Tibial nerve (tissue), 4 donors: ENCODE results near the gene TBC1D2B. TPM values are rescaled to one million over a fixed set of nuclear protein-coding genes. Genes with fewer than 3 reads are reported as not detected.

Experiments
- DNase-seq, 2 donors: peaks; one replicate each; pipeline ENCODE4 v3.0.0-alpha.2; 2019; ENCODE audit warnings: low spot score in 2 of 2
- H3K27ac ChIP-seq, 4 donors: fragments of 200-600 bp; sonication (generic) in 3 of 4; one replicate each; pipeline ENCODE4 v1.5.1; 2017 to 2019; ENCODE audit warnings: mild to moderate bottlenecking in 1 of 4
- H3K27me3 ChIP-seq, 2 donors: fragments of 200-600 bp; sonication (generic) in 1 of 2; one replicate each; pipeline versions ENCODE4 v1.5.1 to v1.6.0; 2017 to 2019
- H3K36me3 ChIP-seq, 3 donors: fragments of 200-600 bp; sonication (generic); one replicate each; pipeline ENCODE4 v1.5.1; 2018 to 2019
- H3K4me1 ChIP-seq, 4 donors: fragments of 200-600 bp; sonication (generic) in 3 of 4; one replicate each; pipeline ENCODE4 v1.5.1; 2017 to 2019
- H3K4me3 ChIP-seq, 4 donors: fragments of 200-600 bp; sonication (generic) in 3 of 4; one replicate each; pipeline ENCODE4 v1.5.1; 2017 to 2019; ENCODE audit warnings: mild to moderate bottlenecking in 1 of 4, moderate library complexity in 1 of 4
- H3K9me3 ChIP-seq, 4 donors: fragments of 200-600 bp; sonication (generic) in 3 of 4; one replicate each; pipeline ENCODE4 v1.5.1; 2017 to 2019
- EP300 ChIP-seq, 2 donors: sonication (generic); formaldehyde crosslinking; IDR thresholded peaks; one replicate each; pipeline ENCODE4 v1.6.1; 2017; ENCODE audit warnings: antibody characterized with exemption in 2 of 2, mild to moderate bottlenecking in 1 of 2
- POLR2A ChIP-seq, 2 donors: fragments of 450-650 bp; IDR thresholded peaks; one replicate each; pipeline ENCODE4 v1.6.1; 2017; ENCODE audit warnings: antibody characterized with exemption in 2 of 2, mild to moderate bottlenecking in 2 of 2, moderate library complexity in 2 of 2
- WGBS, 2 donors: methylation state at CpG; one replicate each; pipeline ENCODE4 v1.1.5; 2018; 5-methylcytosine and 5-hydroxymethylcytosine counted together
- total RNA-seq, 4 donors: library from RNA; depleted of rRNA; stranded (reverse); fragments of >200 nt; gene quantifications; one replicate each; pipeline ENCODE4 v1.1.0, GENCODE V29; 2016
- TF ChIP-seq, protein P1 (sequence below), 5 experiments: fragments of 200-600 bp in 3 of 5; fragments of 450-650 bp in 2 of 5; sonication (generic) in 3 of 5; IDR thresholded peaks; one replicate each; pipeline ENCODE4 v1.5.1; 2016 to 2019; ENCODE audit warnings: antibody characterized with exemption in 5 of 5, mild to moderate bottlenecking in 3 of 5, moderate library complexity in 2 of 5

TBC1D2B gene
- total RNA-seq, 4 donors from 2014 or later, result 64.5 to 127 (median 94.5) TPM

DNA sequence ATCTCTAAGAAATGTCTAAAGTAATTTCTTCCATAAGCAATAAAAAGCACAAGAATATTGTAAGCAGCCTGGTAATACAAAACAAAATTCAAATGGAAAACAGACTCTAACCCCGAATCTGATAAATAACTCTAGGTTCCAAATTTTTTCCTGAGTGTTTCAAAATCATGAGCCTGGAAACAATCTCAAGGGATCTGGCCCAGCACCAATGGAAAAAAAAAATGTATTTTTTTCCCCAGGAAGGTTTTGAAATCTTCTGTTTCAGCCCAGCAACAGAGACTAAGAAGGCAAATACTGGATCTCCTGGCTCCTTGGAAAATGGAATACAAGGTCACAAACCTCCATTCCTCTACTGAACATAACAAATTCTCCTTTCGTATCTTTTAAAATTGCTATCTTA is 13.0 kb downstream of the TBC1D2B start:
- H3K4me1 ChIP-seq, result peaks cover 0 to 100% (median 90%) of the 10 kb centered on the region in 4 donors
- H3K4me3 ChIP-seq, result peak overlapping the region in 1 of 4 donors; percentile 15
- H3K27me3 ChIP-seq, result no peaks in the 10 kb centered on the region
- TF ChIP-seq EP300 (IDR thresholded peaks at IDR 0.05), result peak; percentile 38 to 60
- TF ChIP-seq, protein P1, sequence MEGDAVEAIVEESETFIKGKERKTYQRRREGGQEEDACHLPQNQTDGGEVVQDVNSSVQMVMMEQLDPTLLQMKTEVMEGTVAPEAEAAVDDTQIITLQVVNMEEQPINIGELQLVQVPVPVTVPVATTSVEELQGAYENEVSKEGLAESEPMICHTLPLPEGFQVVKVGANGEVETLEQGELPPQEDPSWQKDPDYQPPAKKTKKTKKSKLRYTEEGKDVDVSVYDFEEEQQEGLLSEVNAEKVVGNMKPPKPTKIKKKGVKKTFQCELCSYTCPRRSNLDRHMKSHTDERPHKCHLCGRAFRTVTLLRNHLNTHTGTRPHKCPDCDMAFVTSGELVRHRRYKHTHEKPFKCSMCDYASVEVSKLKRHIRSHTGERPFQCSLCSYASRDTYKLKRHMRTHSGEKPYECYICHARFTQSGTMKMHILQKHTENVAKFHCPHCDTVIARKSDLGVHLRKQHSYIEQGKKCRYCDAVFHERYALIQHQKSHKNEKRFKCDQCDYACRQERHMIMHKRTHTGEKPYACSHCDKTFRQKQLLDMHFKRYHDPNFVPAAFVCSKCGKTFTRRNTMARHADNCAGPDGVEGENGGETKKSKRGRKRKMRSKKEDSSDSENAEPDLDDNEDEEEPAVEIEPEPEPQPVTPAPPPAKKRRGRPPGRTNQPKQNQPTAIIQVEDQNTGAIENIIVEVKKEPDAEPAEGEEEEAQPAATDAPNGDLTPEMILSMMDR (IDR thresholded peaks at IDR 0.05), result no peak
- peak in 1 of 2 donors; percentile 54 for DNase-seq
- H3K27ac ChIP-seq, result peak overlapping the region; percentile 58 to 96 (median 88)
- 34 to 37% methylated on average over 2 of the region's 2 CpGs for WGBS, 2 donors
- no peaks in the 10 kb centered on the region for H3K9me3 ChIP-seq
- H3K36me3 ChIP-seq, result no peaks in the 10 kb centered on the region

DNA sequence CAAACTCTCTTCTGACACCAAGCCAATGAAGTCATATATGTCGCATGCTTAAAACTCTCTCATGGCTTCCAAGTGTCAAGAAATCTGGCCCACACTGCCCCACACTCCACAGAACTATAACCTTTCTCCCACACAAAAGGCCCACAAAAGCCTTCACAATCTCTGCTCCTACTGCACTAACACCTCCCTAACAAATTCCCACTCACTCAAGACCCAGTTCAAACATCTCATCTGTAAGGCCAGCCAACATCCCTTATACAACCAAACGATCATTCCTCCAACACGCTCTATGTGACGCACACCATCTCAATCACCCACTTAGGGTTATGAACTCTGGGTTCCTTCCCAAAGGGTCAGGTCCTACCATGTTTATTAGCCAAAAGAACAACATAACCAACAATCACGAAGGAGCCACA is 13.5 kb downstream of the TBC1D2B start:
- TF ChIP-seq, protein P1 (IDR thresholded peaks at IDR 0.05), result no peak
- TF ChIP-seq EP300 (IDR thresholded peaks at IDR 0.05), result peak in 1 of 2 donors; percentile 54
- H3K27ac ChIP-seq, result peak overlapping the region; percentile 58 to 96 (median 88)
- H3K27me3 ChIP-seq, result no peaks in the 10 kb centered on the region
- H3K4me3 ChIP-seq, result no peak overlapping the region
- H3K9me3 ChIP-seq, result no peaks in the 10 kb centered on the region
- WGBS, 2 donors, result 20 to 28% methylated on average over 5 of the region's 5 CpGs
- peak in 1 of 2 donors; percentile 45 for DNase-seq
- peaks cover 0 to 100% (median 90%) of the 10 kb centered on the region in 4 donors for H3K4me1 ChIP-seq
- H3K36me3 ChIP-seq, result no peaks in the 10 kb centered on the region

DNA sequence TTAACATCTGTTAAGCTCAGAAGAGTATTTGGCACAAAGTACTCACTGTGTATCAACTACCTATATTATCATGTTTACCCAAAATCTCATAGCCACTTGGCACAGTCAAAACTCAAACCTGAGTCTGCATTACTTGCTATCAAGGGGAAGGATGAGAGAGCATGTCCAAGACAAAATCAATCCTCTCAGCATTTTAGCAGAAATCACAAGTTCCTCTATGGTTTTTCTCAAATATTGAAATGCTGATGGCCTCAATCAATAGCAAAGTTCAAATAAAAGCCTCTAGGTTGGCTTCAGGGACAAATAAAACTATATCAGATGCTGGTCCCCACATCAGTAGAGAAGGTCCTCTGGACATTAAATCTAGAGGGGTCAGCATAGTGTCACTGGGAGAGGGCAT is 14.3 kb downstream of the TBC1D2B start:
- TF ChIP-seq, protein P1 (IDR thresholded peaks at IDR 0.05), result no peak
- TF ChIP-seq POLR2A (IDR thresholded peaks at IDR 0.05) (no peak), EP300 (IDR thresholded peaks at IDR 0.05) (no peak)
- H3K4me1 ChIP-seq, result peaks cover 0 to 100% (median 90%) of the 10 kb centered on the region in 4 donors
- no peak overlapping the region for H3K4me3 ChIP-seq
- no peak for DNase-seq
- peak overlapping the region; percentile 58 to 96 (median 88) for H3K27ac ChIP-seq
- no peaks in the 10 kb centered on the region for H3K27me3 ChIP-seq
- H3K36me3 ChIP-seq, result no peaks in the 10 kb centered on the region
- H3K9me3 ChIP-seq, result no peaks in the 10 kb centered on the region

DNA sequence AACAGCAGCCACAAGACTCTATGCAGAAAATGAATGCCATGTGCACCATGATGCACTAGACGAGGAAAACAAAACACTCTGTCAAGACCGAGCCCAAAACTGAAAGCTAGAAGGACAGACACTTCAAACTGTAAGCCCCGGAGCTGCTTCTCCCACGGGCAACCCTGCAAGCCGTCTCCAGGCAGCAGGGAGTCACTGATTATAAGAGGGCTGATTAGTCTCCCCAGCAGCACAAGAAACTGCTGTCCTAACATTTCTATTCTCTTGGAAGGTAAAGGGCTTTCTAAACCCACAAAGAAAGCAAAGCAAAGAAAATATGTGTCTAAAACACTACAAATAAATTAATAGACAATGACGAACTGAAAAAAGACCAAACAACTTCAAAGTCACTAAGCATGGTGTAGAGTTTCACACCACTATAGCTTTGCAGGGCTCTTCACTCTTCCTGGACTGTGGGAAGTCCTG is 15.5 kb downstream of the TBC1D2B start:
- no peak for DNase-seq
- Histone ChIP-seq H3K27me3 (no peaks in the 10 kb centered on the region), H3K4me1 (peaks cover 0 to 100% (median 87%) of the 10 kb centered on the region in 4 donors), H3K27ac (peak overlapping the region in 3 of 4 donors; percentile 80 to 96 (median 95)), H3K4me3 (peak overlapping the region in 2 of 4 donors; percentile 2 to 18), H3K36me3 (no peaks in the 10 kb centered on the region), H3K9me3 (no peaks in the 10 kb centered on the region)
- TF ChIP-seq EP300 (IDR thresholded peaks at IDR 0.05), result no peak
- 9% methylated on average over 6 of the region's 6 CpGs for WGBS, 2 donors

DNA sequence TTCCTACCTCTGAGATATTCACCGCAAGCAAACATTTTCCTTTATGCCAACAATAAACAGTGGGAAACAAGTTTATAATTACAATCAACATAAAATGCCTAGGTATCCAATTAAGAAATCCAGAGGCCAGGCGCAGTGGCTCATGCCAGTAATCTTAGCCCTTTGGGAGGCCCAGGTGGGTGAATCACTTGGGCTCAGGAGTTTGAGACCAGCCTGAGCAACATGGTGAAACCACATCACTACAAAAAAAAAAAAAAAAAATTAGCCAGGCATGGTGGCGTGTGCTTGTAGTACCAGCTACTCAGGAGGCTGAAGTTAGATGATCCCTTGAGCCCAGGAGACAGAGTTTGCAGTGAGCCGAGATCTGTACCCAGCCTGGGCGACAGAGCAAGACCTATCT is 17.3 kb downstream of the TBC1D2B start:
- WGBS, 2 donors, result 96 to 98% methylated on average over 5 of the region's 5 CpGs
- no peak overlapping the region for H3K4me3 ChIP-seq
- H3K27ac ChIP-seq, result peak overlapping the region in 2 of 4 donors; percentile 95 to 96
- H3K9me3 ChIP-seq, result no peaks in the 10 kb centered on the region
- TF ChIP-seq POLR2A (IDR thresholded peaks at IDR 0.05), result no peak
- TF ChIP-seq, protein P1 (IDR thresholded peaks at IDR 0.05), result no peak
- no peak for TF ChIP-seq EP300 (IDR thresholded peaks at IDR 0.05)
- no peak for DNase-seq
- no peaks in the 10 kb centered on the region for H3K27me3 ChIP-seq
- peaks cover 0 to 100% (median 84%) of the 10 kb centered on the region in 4 donors for H3K4me1 ChIP-seq
- no peaks in the 10 kb centered on the region for H3K36me3 ChIP-seq
